NCI-H1694 (cell line): Measurements from ENCODE around the gene CERK.

Source experiments
- DNase-seq: peaks from one replicate; lab custom pipeline; 2025; lab: John Stamatoyannopoulos, UW

CERK gene

DNA sequence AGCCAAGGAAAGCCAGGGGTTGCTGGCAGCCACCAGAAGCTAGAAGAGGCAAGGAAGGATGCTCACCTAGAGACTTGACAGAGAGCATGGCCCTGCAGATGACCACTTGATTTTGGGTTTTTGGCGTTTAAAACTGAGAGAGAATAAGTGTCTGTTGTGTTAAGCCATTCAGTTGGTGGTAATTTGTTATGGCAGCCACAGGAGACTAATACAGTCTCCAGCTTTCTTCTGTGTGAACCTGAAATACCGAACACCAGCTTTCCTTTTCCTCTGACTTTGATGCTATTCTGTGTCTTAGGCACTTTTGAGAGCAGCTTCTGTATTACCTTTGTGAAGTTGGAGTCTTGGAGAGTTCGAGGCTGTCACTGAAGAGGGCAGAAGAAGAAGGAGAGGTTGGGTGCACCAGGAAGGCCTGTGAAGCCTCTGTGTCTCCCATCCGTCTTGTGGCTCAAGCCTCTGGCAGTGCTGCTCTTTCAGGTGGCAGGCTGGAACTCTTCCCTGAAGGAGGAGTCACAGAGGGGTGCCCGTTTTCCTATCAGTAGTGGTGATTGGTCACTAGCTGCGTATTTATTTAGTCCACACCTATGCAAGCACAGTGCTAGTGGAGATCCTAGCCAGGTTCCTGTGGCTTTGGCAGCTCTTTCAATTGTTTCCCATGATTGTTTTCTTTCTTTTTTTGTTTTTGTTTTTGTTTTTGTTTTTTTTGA, 26.9 kb upstream of the CERK start:
- DNase-seq: no peak

DNA sequence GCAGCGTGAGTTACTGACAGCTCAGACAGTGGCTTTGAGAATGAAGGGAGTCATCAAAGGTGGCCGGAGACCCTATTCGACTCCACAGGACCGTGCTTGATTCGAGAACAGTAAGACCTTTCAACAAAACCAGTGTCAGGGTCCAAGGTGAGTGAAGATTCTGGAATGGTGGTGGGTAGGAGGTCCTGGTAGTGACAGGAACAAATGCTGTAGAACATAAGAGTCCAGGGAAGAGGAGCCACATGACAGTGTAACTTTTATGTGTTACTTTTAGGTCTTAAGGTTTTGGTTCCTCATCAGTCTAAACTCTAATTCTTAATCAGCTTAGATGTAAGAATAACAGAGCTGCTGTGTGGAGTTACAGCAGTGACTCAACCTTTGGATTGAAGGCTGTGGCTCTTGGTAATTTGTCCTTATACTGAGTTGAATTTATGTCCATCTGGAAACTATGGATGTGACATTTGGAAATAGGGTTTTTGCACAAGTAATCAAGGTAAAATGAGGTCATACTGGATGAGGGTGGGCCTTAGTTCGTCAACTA, 26.2 kb upstream of the CERK start:
- no peak for DNase-seq

DNA sequence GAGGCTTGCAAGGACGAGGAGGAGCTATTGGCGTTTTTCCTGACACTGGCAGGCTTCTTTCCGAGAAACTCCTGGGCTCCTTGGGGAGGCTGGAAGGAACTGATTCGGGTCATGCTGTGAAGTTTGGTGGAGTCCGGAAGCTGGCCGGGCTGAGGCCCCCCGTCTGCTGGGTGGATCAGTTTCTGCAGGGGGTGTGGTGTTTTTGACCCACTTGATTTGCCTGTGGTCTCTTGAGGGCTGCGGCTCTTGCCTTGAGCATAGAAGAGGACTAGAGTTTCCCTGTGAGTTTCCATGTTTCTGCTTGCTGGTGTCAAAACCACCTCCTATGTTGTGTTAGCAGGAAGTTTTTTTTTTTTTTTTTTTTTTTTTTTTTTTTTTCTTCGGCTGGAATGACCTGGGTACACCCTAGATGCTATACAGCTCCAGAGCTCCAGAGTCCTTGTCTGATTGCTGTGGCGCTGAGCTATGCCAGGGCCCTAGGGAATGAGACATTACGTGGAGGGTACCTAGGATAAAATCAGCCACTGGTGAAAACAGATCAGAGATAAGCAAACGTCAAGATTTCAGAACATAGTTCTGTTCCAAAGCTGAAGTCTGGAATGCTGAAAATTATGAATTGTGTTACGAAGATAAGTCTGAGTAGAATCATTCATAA, 25.1 kb upstream of the CERK start:
- DNase-seq: no peak

DNA sequence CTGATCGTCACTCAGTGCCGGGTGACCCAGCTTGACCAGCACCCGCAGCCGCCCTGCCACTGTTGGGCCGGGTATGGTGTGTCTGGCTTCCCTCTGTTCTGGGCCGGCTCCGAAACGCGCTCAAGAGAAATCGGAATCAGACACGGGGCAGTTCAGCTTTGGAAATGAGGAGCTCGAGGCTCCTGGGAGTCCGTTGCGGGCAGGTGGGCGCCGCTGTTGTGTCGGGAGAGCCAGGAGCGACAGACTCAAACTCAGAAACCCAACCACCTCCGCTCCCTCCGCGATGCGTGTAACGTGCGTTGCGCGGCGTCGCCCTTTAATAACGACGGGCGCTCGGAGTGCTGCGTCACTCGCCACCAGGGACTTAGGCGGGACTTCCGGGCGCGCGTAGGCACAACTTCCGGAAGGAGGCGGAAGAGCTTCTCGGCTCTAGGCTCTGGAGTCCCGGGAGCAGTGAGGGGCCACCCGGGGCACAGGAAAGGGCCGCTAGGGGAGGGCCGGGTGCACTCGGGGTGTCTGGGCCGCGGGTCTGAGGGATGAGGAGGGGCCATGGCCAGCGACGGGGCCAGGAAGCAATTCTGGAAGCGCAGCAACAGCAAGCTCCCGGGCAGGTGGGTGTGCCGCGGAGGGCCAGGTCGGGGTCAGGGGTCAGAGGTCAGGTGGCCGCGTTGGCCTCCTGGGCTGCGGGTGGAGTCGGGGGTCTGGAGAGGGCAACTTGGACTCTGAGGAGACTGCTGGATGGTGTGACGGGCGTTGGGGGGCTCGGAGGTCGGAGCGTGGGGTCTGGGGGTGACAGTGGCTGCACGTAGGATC, 24.4 kb upstream of the CERK start, which contains the start of gene TBC1D22A:
Gene TBC1D22A, plus strand, starts transcription at position 413 of the 813 bp plus-strand sequence. Its CDS starts 137 bp downstream, at position 550.
- peak; percentile 92 for DNase-seq

DNA sequence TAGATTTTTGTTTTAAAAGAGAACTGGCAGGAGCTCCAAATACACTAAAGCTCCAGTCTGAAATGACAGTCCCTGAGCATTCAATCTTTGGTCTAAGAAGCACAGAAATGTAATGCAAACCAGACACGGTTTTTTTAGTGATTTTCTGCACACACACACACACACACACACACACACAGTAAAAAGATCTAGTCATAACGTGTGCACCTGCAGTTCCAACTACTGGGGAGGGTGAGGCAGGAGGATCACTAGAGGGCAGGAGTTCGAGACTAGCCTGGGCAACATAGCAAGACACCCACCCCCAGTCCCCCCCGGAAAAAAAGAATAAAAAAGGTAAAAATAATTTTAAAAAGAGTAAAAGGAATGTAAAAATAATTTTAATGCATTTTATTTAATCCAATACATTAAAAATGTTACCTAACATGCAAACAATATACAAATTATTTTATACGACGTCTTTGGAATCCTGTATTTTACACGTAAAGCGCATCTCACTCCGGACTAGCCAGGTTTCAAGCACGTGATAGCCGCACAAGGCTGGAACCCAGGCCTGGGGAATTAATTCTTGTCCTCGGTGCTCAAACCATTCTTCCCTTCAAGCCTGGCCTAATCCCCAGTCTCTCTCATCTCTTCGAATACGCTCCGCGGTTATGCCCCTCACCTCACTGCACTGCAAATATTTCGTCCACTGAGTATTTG, 23.6 kb upstream of the CERK start:
- DNase-seq: no peak

DNA sequence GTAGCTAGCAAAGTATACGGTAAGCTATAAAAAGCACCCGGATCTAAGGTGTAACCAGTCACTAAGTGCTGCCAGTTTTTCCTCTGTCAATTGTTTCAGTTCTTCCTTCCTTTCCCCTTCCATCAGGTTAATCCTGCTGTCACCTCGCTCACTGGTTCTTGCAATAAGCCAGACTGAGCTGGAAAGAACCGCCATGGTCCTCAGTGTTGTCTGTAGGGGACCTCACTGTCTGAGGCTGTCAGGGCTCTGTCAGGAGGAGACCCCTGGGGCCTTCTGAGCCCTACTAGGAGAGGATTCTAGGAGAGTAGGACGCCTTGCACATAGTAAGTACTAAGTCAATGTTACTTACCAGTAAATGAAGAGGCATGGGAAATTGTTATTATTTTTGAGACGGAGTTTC, 23.0 kb upstream of the CERK start:
- no peak for DNase-seq

DNA sequence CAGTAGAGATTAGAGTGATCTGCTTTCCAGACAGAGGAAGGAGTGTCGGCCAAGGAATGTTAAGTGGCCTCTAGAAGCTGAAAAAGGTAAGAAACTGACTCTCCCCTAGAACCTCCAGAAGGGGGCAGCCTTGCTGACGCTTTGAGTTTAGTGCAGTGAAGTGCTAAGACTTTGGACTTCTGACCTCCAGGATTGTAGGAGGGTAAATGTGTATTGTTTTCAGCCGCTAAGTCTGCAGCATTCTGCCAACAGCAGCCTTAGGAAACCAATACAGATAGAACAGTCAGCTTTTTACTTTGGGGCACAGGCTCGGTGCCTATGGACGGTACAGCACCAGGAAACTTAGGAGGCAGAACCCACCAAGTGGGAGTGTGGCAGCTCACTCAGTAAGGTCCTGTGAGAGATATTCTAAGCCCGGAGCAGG, 20.8 kb upstream of the CERK start:
- peak; percentile 26 for DNase-seq

DNA sequence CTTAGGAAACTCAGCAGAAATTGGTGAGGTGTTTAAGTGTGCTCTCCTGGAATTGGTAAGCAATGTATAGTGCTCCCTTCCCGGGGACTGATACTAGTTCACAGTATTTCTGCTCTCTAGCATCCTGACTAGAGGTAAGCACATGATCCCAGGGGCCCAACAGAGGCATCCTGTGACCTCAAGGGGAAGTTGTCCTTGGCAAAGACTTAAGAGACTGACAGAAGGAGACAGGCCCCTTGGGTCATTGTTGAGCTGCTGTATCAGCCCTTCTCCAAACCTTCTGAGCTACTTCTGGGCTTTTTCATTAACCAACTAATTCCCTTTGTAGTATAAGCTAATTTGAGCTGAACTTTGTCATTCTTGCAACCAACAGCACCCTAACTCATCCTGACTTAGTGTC, 20.1 kb upstream of the CERK start:
- DNase-seq: no peak

DNA sequence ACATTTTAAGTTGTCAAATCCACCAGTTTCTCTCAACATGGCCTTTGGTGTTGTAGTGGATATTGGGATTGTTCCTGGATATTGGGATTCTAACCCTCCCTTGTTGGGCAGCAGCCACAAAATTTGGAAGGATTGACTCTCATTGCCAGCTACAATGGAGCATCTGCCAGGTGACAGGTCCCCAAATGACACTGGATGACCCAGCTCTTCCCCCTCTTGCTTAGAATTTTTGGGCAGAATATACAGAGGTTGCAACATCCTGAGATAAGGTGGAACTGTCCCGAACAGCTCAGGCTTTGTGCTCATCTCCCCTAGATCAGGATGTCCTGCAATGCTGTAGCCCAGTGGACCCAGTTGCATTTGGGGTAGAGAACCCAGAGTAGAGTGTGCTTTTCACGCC, 19.1 kb upstream of the CERK start:
- DNase-seq: no peak

DNA sequence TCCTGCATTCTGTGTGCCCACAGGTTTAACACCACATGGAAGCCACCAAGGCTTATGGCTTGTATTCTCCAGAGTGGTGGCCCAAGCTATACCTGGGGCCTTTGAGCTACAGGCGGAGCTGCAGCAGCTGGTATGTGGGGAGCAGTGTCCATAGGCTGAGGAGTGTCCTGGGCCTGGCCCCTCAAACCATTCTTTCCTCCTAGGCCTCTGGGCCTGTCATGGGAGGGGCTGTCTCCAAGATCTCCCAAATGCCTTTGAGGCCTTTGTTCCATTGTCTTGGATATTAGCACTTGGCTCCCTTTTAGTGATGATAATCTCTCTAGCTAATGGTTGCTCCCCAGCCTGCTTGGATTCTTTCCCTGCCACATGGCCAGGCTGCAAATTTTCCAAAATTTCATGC, 18.0 kb upstream of the CERK start:
- DNase-seq: no peak

DNA sequence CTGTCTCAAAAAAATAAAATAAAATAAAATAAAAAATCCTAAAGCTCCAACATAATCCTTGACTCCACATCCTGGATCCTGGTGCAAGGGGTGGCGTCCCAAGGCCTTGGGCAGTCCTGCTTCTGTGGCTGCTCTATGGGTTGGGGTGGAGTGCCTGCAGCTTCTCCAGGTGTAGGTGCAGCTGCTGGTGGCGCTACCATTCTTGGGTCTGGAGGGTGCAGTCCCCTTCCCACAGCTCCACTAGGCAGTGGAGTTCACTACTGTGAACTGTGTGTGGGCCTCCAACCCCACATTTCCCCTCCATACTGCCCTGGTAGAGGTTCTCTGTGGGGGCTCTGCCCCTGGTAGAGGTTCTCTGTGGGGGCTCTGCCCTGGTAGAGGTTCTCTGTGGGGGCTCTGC, 17.5 kb upstream of the CERK start:
- DNase-seq: no peak

DNA sequence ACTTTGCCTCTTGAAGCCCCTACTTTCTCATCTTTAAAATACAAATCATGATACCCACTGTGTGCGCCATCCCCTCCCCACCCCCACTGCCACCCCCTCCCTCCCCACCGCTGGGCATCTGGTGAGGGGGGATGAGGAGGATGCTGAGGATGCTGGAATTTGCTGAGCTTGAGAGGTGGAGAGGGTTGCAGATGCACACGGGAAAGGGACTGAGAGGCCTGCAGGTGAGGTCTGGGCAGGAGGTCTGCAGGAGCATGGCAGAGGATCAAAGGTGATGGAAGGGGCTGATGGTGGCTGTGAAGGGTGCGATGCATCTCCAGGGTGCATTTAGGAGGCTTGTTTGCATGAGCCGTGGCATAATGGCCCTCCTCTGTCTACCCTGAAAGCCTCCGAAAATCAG, 16.8 kb upstream of the CERK start:
- no peak for DNase-seq

DNA sequence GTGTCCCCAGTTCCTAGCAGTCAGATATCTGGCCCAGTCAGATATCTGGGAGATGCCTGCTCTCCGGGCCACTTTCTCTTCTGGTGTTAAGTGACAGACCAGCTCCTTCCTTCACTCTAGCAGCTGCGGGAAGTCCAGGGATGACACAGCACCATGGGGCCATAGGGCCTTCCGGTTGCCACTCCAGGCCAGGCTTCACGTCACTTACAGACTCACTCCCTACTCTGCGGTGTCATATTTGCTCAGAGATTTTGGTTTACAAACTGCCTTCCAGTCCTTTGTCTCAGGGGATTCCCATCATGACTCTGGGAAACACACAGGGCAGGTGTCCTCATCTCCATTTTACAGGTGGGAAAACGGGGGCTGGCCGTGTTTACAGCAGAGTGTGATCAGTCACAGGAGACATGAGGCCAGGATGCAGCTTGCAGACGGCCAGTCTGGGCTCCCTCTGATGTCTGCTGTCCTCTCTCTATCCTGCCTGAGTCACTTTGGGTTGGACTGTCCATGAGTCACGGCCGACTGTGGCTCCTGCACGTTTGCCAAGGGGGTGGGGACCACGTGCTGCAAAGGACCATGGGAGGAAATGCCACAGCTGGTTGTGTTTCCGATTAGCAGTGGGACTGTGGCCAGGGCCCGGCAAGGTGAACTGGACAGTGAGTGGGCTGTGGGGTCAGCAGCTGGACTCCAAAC, 16.2 kb upstream of the CERK start:
- no peak for DNase-seq

DNA sequence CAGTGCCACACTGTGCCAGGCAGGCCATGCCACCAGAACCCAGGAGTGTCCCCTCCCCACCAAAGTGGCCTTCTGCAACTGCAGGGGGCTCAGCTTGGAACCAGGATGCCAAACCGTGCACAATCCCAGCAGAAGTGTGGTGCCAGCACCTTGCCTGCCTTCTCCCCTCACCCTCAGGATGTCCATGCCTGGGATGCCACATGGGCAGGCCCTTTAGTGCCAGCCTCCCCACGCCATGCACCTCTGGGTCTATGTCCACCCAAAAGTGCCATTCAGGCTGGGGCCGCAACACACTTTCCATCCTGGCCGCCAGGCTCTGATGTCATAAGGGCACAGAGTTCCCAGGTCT, 15.7 kb upstream of the CERK start:
- no peak for DNase-seq

DNA sequence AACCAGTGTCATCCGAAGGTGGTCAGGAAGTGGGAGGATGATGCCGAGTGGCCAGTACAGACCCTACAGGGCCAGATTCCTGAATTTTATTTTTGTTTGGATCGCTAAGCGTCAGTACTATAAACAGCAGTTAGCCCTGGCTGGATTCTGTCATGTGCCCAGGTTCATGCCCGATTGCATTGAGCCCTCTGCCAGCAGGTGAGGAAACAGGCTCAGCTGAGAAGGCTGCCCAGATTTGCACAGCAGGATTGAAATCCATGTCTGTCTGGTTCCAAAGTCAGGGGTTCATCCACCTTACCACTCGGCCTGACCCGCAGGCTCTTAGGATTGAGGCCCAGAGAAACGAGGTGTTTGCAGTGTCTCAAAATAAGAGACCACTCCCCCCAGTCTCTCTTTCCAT, 15.3 kb upstream of the CERK start:
- no peak for DNase-seq

DNA sequence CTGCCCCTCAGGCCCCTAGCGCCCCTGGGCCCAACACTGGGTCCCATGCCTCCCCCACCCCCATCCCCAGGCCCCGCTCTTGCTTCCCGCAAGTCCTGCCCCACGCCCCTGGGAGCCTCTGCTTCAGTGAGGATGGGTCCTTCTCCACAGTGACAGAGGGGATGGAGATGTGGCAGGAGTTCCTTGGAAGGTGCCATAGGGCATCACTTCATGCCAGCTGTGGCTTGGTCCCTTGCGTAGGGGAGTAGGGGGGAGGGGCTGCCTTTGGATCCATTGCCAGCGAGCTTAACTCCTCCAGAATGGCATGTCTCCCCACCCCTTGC, 14.9 kb upstream of the CERK start:
- no peak for DNase-seq

DNA sequence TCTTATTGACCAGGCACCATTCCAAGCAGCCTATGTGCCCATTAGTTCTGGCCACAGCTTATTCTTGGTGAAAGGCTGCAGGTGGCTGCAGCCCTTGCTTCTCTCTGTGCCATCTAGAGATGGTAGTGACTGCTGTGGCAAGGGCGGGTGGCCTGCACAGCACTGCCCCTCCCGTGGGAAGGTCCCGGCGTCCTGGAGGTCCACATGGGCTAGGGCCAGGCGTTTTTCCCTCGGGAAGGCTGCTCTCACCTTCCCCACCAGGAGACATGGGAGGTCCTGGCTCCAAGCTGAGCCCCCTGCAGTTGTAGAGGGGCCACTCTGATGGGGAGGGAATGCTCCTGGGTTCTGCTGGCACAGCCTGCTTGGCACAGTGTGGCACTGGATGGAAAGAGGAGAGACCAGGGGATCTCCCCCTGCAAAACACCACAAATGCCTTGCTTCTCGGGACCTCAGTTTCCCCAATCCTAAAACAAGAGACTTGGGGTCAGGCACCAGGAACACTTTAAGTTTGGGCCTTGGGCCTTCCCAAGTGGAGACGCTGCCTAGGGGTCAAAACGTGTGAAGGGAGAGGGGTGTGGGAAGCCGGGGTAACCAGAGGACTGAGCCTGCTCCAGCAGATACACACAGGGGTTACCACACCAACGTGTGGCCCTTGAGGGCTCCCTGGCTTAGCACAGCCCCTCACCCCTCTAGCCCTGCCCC, 14.4 kb upstream of the CERK start:
- DNase-seq: no peak

DNA sequence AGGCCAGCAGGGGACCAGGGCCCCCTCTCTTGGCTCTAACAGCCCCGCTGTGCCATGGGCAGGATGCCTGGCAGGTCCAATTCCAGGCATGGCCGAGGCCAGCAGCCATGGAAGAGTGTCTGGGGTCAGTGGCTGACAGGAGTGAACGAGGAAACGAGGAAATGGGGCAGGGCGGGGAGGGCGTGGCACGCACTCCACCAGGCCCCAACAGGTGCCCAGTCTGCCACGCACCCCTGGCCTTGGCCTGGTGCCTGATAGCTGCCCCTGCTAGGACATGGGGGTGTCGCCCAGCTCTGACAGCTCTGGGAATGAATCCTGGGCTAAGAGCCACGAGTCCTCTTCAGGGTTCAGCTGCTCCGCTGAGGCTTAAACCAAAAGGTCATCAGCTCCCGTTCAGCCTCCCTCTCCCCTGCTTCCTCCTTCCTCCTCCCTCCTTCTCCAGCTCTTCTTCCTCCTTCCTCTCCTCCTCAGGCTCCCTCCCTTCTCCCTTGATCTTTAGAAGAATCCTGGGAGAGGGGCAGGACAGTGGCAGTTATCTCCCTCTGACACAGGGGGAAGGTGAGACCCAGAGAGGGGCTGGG, 12.9 kb upstream of the CERK start:
- no peak for DNase-seq

DNA sequence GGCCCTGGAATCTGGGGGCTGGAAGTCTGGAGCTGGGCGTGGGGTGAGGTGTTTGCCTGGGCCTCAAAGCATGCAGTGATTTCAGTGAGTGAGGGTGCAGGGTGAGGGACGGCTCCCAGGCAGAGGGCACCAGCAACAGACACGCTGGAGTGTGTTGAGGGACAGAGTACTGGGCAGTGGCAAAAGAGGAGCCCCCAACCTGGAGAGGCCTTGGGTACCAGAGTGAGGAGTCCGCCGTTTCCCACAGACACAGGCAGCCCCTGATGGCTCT, 12.4 kb upstream of the CERK start:
- DNase-seq: no peak

DNA sequence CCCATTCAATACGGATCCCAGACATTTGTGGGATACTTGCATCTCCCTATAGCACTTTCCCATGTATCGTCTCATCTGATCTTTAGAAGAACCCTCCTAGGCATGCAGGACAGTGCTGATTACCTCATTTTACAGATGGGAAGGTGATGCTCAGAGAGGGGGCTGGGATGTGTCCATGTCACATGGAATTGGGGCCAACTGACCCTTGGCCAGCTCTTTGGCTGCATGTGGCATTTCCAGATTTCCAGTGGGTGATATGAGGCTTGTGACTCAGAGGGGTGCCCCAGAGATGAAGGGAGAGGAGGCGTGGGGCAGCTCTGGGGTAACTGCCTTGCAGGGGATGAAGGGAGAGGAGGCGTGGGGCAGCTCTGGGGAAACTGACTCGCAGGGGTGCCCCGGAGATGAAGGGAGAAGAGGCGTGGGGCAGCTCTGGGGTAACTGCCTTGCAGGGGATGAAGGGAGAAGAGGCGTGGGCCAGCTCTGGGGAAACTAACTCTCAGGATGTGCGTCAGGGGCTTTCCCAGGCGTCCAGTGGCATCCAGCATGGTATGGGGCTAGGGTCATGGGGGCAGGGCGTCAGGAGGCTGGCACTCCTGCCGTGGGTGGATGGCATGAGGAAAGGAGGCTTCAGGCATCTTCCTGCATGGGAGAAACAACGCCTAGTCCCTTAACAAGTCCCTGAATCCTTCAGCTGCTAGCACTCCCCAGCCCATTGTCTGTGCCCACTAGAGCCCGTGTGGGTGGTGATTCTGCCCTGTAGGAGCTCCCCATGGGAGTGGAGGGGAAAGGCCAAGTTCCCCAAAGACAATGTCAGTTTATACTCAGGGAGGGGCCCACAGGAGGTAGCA, 11.9 kb upstream of the CERK start:
- DNase-seq: no peak
